Omental fat pad (tissue), 4 donors: ENCODE results near the gene GAS2L2. TPM values are rescaled to one million over a fixed set of nuclear protein-coding genes. Genes with fewer than 3 reads are reported as not detected.
A peak's percentile ranks its signal among the peaks of the same experiment; 100 is the strongest.

ENCODE experiments used
- ATAC-seq: fragments of 150-250 bp; one replicate; pipeline ENCODE4 v1.9.1; 2016; ENCODE audit warnings: mild to moderate bottlenecking, moderate library complexity; ENCODE audit not compliant: low FRiP score
- DNase-seq: peaks from one replicate; pipeline ENCODE4 v3.0.0-alpha.2; 2019; ENCODE audit warnings: low spot score
- CTCF ChIP-seq, 3 donors: fragments of 450-650 bp; IDR thresholded peaks; one replicate each; pipeline ENCODE4 v1.5.1; 2016 to 2017; ENCODE audit warnings: antibody characterized with exemption in 3 of 3, mild to moderate bottlenecking in 3 of 3, moderate library complexity in 2 of 3
- total RNA-seq, 4 donors: library from RNA; depleted of rRNA; stranded (reverse); fragments of >200 nt; gene quantifications; one replicate each; pipeline ENCODE4 v1.1.0, GENCODE V29; 2016

Gene GAS2L2
- total RNA-seq, 4 donors from 2014 or later: 0.37 to 0.82 (median 0.48) TPM; not detected in 1

- TF ChIP-seq CTCF (IDR thresholded peaks at IDR 0.05): no peak
- ATAC-seq: no peak
- DNase-seq: no peak
Observed at GRCh38 chr17:35795871-35796265, 42.8 kb upstream of the GAS2L2 start.

- no peak for TF ChIP-seq CTCF (IDR thresholded peaks at IDR 0.05)
- no peak for DNase-seq
- peak; percentile 50 for ATAC-seq
Observed at GRCh38 chr17:35795007-35795870, 42.2 kb upstream of the GAS2L2 start, which contains the start of gene MMP28. TSS of gene MMP28 (minus strand) at chr17:35795641. CDS start at chr17:35795377, 264 bp downstream.

DNA sequence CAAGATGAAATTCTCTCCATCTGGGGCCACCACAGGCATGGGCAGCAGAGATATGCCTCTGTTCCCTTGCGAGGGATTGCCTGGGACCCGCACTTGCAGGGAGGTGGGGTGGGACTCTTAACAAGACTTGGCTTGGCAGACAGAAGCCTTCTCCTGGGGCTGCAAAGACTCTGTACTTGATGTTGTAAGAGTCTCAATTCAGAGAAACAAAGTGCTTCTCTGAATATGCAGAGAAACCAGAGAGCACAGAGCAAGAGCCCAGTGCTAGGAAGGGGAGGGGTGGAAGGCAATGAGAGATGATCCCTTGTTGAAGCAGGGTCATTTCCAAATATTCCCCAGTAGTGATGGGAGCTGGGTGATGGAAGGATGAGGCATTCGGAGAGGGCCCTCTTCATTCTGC lies 40.2 kb upstream of the GAS2L2 start:
- ATAC-seq: no peak
- DNase-seq: no peak
- TF ChIP-seq CTCF (IDR thresholded peaks at IDR 0.05): no peak

DNA sequence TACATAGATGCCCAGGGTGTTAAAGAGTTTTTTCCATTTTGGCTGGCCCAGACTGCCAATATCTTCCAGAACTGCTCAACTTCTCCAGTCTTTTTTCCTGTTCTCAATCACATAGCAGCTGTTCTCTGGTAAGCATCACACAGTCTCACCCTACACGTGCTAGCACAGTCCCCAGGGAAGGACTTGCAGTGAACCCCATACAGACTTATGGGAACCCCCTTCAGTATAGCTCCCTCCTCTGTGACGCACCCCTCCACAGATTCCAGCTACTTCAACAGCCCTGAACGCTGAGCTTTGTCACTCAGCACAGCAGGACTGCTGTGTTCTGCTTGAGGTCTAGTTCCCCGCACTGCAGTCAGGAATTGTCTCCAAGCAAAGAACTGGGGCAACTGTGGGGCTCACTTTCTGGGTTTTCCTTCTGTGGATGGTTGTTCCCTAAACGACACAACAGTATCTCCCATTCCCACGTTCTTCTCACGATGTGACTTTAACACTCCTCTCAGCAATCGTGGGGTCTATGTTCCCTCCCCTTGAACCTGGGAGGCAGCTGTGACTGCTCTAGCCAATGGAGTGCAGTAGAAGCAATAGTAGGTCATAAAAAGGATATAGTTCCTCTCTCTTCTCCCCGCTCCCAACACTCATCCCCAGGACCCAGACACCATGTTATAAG lies 38.8 kb upstream of the GAS2L2 start:
- DNase-seq: no peak
- no peak for TF ChIP-seq CTCF (IDR thresholded peaks at IDR 0.05)
- no peak for ATAC-seq

- ATAC-seq: no peak
- DNase-seq: no peak
- TF ChIP-seq CTCF (IDR thresholded peaks at IDR 0.05): no peak
Observed at GRCh38 chr17:35790841-35791240, 37.8 kb upstream of the GAS2L2 start.

DNA sequence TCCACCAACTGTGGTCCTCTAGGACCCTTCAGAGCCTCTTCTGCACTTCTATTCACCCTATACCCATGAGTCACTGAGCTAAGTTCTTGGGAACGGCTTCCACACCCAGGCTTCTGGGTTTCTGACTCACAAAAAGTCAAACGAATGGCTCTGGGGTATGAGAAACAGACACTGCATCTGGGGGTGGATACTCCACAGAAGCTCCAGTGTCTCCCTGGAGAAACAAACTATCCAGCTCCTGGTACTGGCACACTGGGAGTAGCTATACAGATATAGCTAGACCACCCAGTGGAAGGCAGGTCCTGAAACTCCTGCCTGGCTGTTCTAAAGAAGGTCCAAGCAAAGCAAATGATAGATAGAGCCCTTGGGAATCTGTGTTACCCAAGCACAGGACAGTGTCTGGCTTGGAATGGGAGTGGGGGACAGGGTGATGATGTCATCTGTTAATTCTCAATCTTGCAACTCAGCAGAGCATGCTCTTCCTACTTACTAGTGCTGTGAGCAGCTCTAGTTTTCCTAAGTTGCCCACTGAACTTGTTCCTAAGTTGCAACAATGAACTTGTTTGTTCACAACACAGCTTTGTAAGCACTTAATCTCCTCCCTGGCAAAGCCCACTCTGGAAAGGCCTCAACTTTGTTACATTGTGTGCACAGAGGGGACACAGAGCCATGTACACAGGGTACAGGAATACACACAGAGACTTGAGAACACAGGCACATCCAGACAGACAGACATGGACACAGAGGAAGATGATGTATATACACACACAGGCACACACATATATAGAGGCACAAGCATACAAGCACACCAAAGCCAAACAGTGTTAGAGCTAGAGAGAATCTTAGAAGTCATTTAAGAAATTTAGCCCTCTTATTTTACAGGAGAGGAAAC lies 35.7 kb upstream of the GAS2L2 start:
- ATAC-seq: peak; percentile 90
- no peak for DNase-seq

More for the DNA sequence above, 35.7 kb upstream of the GAS2L2 start:
- TF ChIP-seq CTCF (IDR thresholded peaks at IDR 0.05): no peak
